Caco-2 (cell line): Measurements from ENCODE around the gene HDGFL2. TPM values are rescaled to one million over a fixed set of nuclear protein-coding genes. Genes with fewer than 3 reads are reported as not detected.

ENCODE experiments used
- BruUV-seq: library from RNA; stranded (reverse); fragments of 400-500 nt; replicated peaks from 2 replicates; lab custom pipeline; 2021; lab: Mats Ljungman, UMichigan
- CTCF ChIA-PET: fragments of 300-600 bp; sonication (Branson Sonifier 250); formaldehyde crosslinking; loops from one replicate; lab custom pipeline; 2022; ENCODE audit warnings: antibody characterized with exemption; lab: Charles Lee
- POLR2A ChIA-PET: fragments of 300-600 bp; sonication (Branson Sonifier 250); formaldehyde crosslinking; loops from one replicate; lab custom pipeline; 2022; ENCODE audit warnings: antibody characterized with exemption; lab: Charles Lee
- DNase-seq, 2 experiments: peaks; one replicate each; pipeline versions ENCODE4 v3.0.0 to v3.0.0-alpha.2; 2020 to 2022
- H3K27me3 ChIP-seq: replicated peaks from 2 replicates; pipeline ENCODE4 v1.6.0; 2011; ENCODE audit warnings: low read length; ENCODE audit not compliant: control insufficient read depth, insufficient read depth
- H3K36me3 ChIP-seq: 2 replicates; pipeline ENCODE4 v1.5.1; 2011; ENCODE audit warnings: low read length; ENCODE audit not compliant: control insufficient read depth, insufficient read depth
- H3K4me1 ChIP-seq: fragments of 250-450 bp; sonication (Bioruptor Pico); 2 replicates; pipeline ENCODE4 v1.5.1; 2020; ENCODE audit warnings: mild to moderate bottlenecking
- H3K4me3 ChIP-seq: 2 replicates; pipeline ENCODE4 v1.5.1; 2011; ENCODE audit warnings: low read depth, mild to moderate bottlenecking, control low read depth, low read length
- H3K9me3 ChIP-seq: fragments of 250-450 bp; sonication (Bioruptor Pico); 2 replicates; pipeline ENCODE4 v1.5.1; 2020; ENCODE audit warnings: mild to moderate bottlenecking, moderate library complexity
- H3K27ac Mint-ChIP-seq: one replicate; pipeline ENCODE4 v1.8.0; 2022; ENCODE audit warnings: mixed read lengths; ENCODE audit not compliant: unreplicated experiment
- H3K27me3 Mint-ChIP-seq: one replicate; pipeline ENCODE4 v1.8.0; 2022; ENCODE audit warnings: mixed read lengths; ENCODE audit not compliant: insufficient read depth, unreplicated experiment
- H3K36me3 Mint-ChIP-seq: one replicate; pipeline ENCODE4 v1.8.0; 2022; ENCODE audit warnings: mild to moderate bottlenecking, mixed read lengths; ENCODE audit not compliant: insufficient read depth, unreplicated experiment
- H3K4me1 Mint-ChIP-seq: one replicate; pipeline ENCODE4 v1.8.0; 2022; ENCODE audit warnings: low read depth, mixed read lengths; ENCODE audit not compliant: unreplicated experiment
- H3K4me3 Mint-ChIP-seq: one replicate; pipeline ENCODE4 v1.8.0; 2022; ENCODE audit warnings: mild to moderate bottlenecking, moderate library complexity, mixed read lengths; ENCODE audit not compliant: unreplicated experiment
- H3K9me3 Mint-ChIP-seq: one replicate; pipeline ENCODE4 v1.8.0; 2022; ENCODE audit warnings: mixed read lengths; ENCODE audit not compliant: unreplicated experiment
- intact Hi-C: fragments of 100-400 bp; cut with micrococcal nuclease; formaldehyde crosslinking; loops from one replicate; pipeline ENCODE4 v1.10.0; 2022; ENCODE audit not compliant: unreplicated experiment
- total RNA-seq: library from RNA; stranded (reverse); gene quantifications from 2 replicates; pipeline ENCODE4 v1.2.3, GENCODE V29; 2022
- TF ChIP-seq, protein P1 (sequence below), 2 experiments: fragments of 200-600 bp in 1 of 2; IDR thresholded peaks; 1 replicate in 1 of 2; 2 replicates in 1 of 2; pipeline versions ENCODE4 v1.5.1 to v1.8.0; 2011 to 2022; ENCODE audit warnings: antibody characterized with exemption in 1 of 2, control low read depth in 1 of 2, inconsistent platforms in 1 of 2, low read depth in 1 of 2, low read length in 1 of 2, mild to moderate bottlenecking in 1 of 2, moderate library complexity in 1 of 2; ENCODE audit not compliant: insufficient read depth in 1 of 2, severe bottlenecking in 1 of 2, unreplicated experiment in 1 of 2

HDGFL2 gene
- total RNA-seq, 1 experiment from 2014 or later = 70.8 TPM

DNA sequence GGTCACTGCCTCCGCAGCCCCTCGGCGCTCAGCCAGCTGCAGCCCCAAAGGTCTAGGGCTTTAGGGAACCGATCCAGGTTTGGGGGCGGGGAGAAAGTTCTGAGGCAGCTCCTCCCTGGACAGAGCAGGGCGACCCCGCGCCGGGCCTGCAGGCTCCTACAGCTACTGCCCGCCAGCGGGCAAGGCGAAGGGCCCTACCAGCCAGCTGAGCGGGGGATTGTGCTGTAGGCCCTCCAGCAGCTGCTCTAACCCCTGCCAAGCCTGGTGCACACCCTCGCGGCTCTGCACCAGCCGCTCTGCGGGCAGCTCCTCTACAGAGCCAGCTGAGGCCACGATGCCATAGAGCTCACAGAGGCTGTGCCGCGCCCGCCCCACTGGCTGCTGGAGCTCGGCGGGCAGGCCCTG lies 32.2 kb downstream of the HDGFL2 start:
- Histone ChIP-seq H3K9me3 (no peaks in the 10 kb centered on the region), H3K36me3 (no peaks in the 10 kb centered on the region), H3K4me3 (no peak overlapping the region), H3K4me1 (no peaks in the 10 kb centered on the region), H3K27me3 (no peaks in the 10 kb centered on the region)
- TF ChIP-seq, protein P1, sequence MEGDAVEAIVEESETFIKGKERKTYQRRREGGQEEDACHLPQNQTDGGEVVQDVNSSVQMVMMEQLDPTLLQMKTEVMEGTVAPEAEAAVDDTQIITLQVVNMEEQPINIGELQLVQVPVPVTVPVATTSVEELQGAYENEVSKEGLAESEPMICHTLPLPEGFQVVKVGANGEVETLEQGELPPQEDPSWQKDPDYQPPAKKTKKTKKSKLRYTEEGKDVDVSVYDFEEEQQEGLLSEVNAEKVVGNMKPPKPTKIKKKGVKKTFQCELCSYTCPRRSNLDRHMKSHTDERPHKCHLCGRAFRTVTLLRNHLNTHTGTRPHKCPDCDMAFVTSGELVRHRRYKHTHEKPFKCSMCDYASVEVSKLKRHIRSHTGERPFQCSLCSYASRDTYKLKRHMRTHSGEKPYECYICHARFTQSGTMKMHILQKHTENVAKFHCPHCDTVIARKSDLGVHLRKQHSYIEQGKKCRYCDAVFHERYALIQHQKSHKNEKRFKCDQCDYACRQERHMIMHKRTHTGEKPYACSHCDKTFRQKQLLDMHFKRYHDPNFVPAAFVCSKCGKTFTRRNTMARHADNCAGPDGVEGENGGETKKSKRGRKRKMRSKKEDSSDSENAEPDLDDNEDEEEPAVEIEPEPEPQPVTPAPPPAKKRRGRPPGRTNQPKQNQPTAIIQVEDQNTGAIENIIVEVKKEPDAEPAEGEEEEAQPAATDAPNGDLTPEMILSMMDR (IDR thresholded peaks at IDR 0.05; ENCODE audit: insufficient read depth in 1 of 2, low read depth in 1 of 2, low read length in 1 of 2, severe bottlenecking in 1 of 2, unreplicated experiment in 1 of 2) = no peak
- no peak overlapping the region for H3K4me3 Mint-ChIP-seq
- H3K27ac Mint-ChIP-seq = no peak overlapping the region
- POLR2A ChIA-PET = no interaction called here
- CTCF ChIA-PET = interaction anchor here (0.9 kb wide), 1 partner anchor 10 kb away, joined by 3 read pairs; no protein-coding TSS in a partner anchor
- DNase-seq = no peak
- H3K9me3 Mint-ChIP-seq = no peaks in the 10 kb centered on the region
- H3K4me1 Mint-ChIP-seq = no peaks in the 10 kb centered on the region
- no TSS peak for BruUV-seq
- H3K27me3 Mint-ChIP-seq = no peaks in the 10 kb centered on the region
- H3K36me3 Mint-ChIP-seq = peaks cover 44% of the 10 kb centered on the region
- intact Hi-C loops = no loop called here

DNA sequence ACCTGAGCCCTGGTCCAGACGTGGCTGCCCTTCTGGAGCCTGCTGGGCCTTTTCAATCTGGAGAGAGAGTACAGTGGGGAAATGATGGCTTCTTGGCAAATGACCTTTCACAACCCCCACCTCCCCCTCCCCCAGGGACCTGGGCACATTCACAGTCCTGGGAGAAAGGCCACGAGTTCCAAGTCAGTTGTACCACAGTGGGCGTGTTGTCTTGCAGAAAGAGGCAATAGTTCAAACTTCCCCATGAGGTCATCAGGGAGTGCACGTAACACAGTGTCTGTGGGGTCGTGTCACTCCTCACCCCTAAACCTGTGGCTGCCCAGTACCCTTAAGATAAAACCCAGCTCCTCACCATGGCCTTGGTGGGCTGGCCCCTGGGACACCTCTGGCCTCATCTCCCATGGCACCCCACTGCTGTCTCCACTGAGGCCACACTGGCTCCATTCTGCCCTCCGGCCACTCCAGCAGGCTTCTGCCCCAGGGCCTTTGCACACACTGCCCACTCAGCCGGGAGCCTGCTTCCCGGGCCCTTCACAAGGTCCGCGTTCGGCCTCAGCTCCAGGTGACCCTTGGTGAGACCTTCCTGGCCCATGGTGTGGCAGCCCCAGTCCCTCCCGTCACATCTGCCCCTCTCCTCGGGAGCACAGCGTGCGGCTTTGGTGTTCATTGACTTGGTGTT lies 32.9 kb downstream of the HDGFL2 start:
- no TSS peak for BruUV-seq
- H3K27me3 Mint-ChIP-seq = no peaks in the 10 kb centered on the region
- no peak for DNase-seq
- Histone ChIP-seq H3K4me1 (no peaks in the 10 kb centered on the region), H3K27me3 (no peaks in the 10 kb centered on the region), H3K4me3 (no peak overlapping the region), H3K36me3 (no peaks in the 10 kb centered on the region), H3K9me3 (no peaks in the 10 kb centered on the region)
- POLR2A ChIA-PET = no interaction called here
- TF ChIP-seq, protein P1 (IDR thresholded peaks at IDR 0.05; ENCODE audit: insufficient read depth in 1 of 2, low read depth in 1 of 2, low read length in 1 of 2, severe bottlenecking in 1 of 2, unreplicated experiment in 1 of 2) = no peak
- CTCF ChIA-PET = interaction anchor here (0.9 kb wide), 1 partner anchor 9 kb away, joined by 3 read pairs; no protein-coding TSS in a partner anchor
- H3K4me1 Mint-ChIP-seq = no peaks in the 10 kb centered on the region
- intact Hi-C loops = no loop called here
- peaks cover 41% of the 10 kb centered on the region for H3K36me3 Mint-ChIP-seq
- H3K4me3 Mint-ChIP-seq = no peak overlapping the region
- no peak overlapping the region for H3K27ac Mint-ChIP-seq
- no peaks in the 10 kb centered on the region for H3K9me3 Mint-ChIP-seq

DNA sequence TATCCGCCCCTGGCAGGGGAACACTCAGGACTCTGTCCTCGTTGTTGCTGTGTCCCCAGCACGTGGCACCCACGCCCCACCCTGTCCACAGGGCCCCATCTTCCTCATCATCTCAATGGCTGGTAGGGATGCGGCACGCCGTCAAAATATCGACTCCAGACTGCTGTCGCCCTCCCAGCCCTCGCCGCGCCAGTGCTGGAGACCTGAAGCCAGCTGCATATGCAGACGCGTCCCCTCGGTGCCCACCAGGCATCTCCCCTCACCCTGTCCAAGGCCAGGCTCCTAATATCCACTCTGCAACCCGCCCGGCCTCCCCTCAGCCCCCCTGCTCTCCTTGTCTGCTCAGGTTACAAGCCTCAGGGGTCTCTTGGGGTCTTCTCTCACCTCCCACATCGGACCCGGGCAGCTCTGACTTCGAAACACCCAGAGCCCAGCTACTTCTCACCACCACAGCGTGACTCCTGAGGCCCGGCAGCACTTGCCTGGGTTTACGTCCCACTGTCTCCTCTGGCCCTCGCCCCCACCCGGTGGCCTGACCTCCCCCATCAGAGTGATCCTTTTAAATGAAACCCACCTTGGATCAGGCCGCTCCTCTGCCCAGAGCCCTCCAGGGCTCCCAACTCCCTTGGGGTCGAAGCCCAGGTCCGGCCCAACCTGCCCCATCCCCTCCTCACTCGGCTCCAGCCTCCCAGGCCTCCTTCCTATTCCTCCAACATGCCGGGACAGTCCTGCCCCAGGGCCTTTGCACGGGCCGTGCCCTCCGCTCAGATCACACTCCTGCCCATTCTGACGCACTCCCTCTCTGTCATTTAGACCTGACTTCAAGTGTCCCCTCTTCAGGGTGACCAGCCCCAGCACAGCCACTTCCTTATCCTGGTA lies 33.7 kb downstream of the HDGFL2 start:
- H3K4me1 ChIP-seq = no peaks in the 10 kb centered on the region
- no TSS peak for BruUV-seq
- DNase-seq = no peak
- no peaks in the 10 kb centered on the region for H3K9me3 ChIP-seq
- H3K27me3 ChIP-seq = no peaks in the 10 kb centered on the region
- H3K36me3 Mint-ChIP-seq = peaks cover 37% of the 10 kb centered on the region
- H3K27ac Mint-ChIP-seq = no peak overlapping the region
- ChIA-PET POLR2A (no interaction called here), CTCF (no interaction called here)
- no peaks in the 10 kb centered on the region for H3K27me3 Mint-ChIP-seq
- TF ChIP-seq, protein P1 (IDR thresholded peaks at IDR 0.05; ENCODE audit: insufficient read depth in 1 of 2, low read depth in 1 of 2, low read length in 1 of 2, severe bottlenecking in 1 of 2, unreplicated experiment in 1 of 2) = no peak
- no peaks in the 10 kb centered on the region for H3K9me3 Mint-ChIP-seq
- intact Hi-C loops = no loop called here
- H3K4me1 Mint-ChIP-seq = no peaks in the 10 kb centered on the region
- H3K36me3 ChIP-seq = no peaks in the 10 kb centered on the region
- H3K4me3 ChIP-seq = no peak overlapping the region
- no peak overlapping the region for H3K4me3 Mint-ChIP-seq
